Kidney tubule cell (primary cell): ENCODE data around the gene NDOR1.

Experiments
- DNase-seq: peaks from one replicate; pipeline ENCODE4 v3.0.0-alpha.2; 2018; ENCODE audit warnings: low spot score

Gene NDOR1

GRCh38 chr9:137183980-137184595 lies 21.4 kb upstream of the NDOR1 start:
- no peak for DNase-seq

GRCh38 chr9:137184881-137185660 lies 20.4 kb upstream of the NDOR1 start:
- no peak for DNase-seq

- DNase-seq = no peak
Observed at GRCh38 chr9:137185921-137186320, 19.6 kb upstream of the NDOR1 start.

GRCh38 chr9:137186385-137186784 lies 19.1 kb upstream of the NDOR1 start:
- no peak for DNase-seq

- no peak for DNase-seq
Observed at GRCh38 chr9:137187386-137187785, 18.1 kb upstream of the NDOR1 start.

- no peak for DNase-seq
Observed at GRCh38 chr9:137188086-137188489, 17.4 kb upstream of the NDOR1 start.

- DNase-seq = peak; percentile 95
Observed at GRCh38 chr9:137188490-137189296, 16.8 kb upstream of the NDOR1 start, which contains the start of the genes ANAPC2 and SSNA1. Gene ANAPC2, minus strand, starts transcription at chr9:137188560. Its CDS starts 28 bp downstream, at chr9:137188532. Gene SSNA1, plus strand, starts transcription at chr9:137188676. Its CDS starts 51 bp downstream, at chr9:137188727.

- DNase-seq = no peak
Observed at GRCh38 chr9:137189297-137190295, 15.9 kb upstream of the NDOR1 start.

GRCh38 chr9:137190315-137190856 lies 15.1 kb upstream of the NDOR1 start:
- peak; percentile 23 for DNase-seq

GRCh38 chr9:137191245-137191644 lies 14.3 kb upstream of the NDOR1 start:
- DNase-seq = no peak

- no peak for DNase-seq
Observed at GRCh38 chr9:137191691-137192447, 13.6 kb upstream of the NDOR1 start.

- no peak for DNase-seq
Observed at GRCh38 chr9:137192448-137192780, 13.1 kb upstream of the NDOR1 start.

- no peak for DNase-seq
Observed at GRCh38 chr9:137192859-137193258, 12.6 kb upstream of the NDOR1 start.

GRCh38 chr9:137193771-137194170 lies 11.7 kb upstream of the NDOR1 start:
- DNase-seq = no peak

- DNase-seq = no peak
Observed at GRCh38 chr9:137194388-137194787, 11.1 kb upstream of the NDOR1 start.

- no peak for DNase-seq
Observed at GRCh38 chr9:137194909-137195308, 10.6 kb upstream of the NDOR1 start.

- peak; percentile 47 for DNase-seq
Observed at GRCh38 chr9:137195525-137196220, 9.8 kb upstream of the NDOR1 start.

- peak; percentile 81 for DNase-seq
Observed at GRCh38 chr9:137198051-137198901, 7.2 kb upstream of the NDOR1 start.

GRCh38 chr9:137198902-137199283 lies 6.6 kb upstream of the NDOR1 start:
- DNase-seq = no peak
